Measurements from ENCODE around the gene NUDT3.
"Not testable (repeated sequence)": the region's sequence is repeated elsewhere in the genome, so short reads cannot be mapped to it uniquely, and the experiment has no call there.

NUDT3 gene

DNA sequence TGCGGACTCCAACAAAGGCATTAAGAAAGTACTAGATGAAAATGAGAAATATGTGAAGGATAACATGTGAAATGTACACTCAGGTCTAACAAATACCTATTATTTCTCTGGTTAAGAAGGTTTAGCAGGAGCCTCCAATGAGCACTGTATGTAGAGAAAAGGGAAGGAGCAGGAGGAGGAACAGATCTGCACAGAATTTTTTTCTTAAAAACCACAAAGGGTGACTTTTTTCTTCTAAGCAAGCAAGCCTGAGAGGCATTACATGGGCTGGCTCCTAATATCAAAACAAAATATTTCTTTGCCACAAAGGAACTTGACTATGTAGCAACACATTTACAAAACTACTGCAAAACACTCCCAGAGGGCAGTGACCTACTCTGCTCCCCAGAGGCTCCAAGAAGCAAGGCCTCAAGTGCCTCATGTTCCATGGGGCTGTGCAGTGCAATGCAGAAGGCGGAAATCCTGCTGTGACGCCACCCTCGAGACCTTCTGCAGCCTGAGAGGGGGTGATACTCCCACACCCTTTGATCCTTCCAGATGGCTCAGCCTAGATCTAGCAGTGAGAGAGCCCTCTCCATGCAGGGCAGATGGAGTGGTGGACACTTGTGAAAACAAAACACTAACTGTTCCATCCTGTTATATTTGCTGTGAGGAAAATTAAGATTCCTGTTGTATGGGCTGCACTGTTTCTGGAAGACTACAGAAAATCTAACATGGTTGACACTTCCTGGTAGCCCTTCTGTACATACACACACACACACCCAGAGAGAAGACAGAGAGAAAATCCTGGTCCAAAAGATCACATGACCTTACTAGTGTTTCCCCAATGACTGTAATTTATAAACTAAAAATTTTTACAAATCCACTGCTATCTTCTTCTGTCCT is 107.7 kb downstream of the NUDT3 start:
- DNase-seq: no peak

DNA sequence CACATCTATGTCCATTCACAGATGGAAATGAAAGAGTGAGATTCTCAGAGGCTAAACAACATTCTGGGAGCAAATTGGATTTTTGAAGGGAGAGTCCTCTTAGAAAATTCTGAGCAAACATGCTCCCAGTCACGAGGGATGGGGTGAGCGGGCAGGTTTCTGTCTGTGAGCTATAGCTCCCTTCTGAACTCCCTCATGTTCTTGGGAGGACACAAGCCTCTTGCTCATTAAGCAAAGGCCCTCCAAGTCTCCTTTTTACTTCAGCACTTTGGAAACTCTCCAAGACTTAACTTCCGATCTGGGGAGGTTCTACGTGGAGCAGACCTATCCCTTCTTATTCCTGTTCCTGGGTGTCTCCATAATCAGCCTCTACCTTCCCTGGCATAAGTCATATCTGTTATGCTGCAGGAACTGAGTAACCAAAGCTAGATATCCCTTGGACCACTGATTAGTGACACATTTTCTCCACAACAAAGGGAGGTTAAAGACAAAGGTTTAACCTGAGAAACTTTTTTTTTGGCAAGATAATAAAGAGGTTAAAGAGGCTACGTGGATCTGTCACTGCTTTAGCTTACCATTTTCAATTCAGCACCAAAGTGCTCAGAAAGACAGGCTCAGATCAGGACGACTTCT is 110.7 kb downstream of the NUDT3 start:
- no peak for DNase-seq

DNA sequence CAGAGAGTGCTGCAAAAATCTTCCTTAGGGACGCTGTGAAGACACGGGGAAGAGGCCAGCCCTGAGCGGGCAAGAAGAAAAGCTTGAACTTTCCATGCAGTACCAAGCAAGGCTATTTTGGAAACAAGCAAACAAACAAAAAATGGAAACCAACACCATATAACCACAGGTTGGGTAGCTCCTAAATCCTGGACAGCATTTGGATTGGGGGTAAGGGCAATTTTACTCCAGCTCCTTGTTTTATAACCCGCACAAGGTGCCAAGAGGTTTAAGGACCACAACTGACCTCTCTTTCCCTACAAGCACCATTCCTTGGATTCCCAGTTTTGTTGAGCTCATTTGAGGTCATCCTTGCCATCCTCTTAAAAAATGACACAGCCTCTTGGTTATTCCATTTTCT is 112.3 kb downstream of the NUDT3 start:
- no peak for DNase-seq

DNA sequence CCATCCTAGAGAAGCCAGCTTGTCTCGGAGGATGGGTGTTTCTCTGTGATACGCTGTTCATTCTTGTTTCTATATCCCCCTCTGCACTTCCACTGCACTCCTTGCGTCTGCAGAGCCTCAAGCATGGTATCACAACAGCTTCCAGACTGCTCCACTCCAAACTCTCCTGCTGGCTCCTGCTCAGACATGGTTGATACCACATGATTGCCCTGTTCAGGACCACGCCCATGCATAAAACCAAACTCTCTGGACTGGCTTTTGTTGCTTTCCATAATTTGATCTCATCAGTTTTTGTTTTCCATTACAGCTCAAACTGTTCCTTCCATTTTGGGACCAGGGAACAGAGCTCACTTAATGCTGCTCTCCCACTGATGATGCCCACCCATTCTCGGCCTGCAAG is 113.6 kb downstream of the NUDT3 start:
- no peak for DNase-seq

DNA sequence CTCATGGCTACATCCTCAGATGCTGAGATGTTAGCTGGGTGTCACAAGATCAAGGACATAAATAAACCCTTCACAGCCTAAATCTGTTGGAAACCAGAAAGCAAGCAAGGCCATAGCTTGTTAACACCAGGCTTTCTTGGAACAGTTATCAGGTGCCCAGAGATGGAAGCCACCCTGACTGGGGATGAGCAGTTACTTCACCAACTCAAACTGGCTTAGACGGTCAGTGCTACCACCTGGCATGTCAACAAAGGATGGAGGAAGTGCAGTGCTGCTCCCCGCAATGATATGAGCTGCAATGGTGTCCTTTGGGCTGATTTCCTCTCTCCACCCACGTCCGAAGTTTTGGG is 114.7 kb downstream of the NUDT3 start:
- DNase-seq: no peak

DNA sequence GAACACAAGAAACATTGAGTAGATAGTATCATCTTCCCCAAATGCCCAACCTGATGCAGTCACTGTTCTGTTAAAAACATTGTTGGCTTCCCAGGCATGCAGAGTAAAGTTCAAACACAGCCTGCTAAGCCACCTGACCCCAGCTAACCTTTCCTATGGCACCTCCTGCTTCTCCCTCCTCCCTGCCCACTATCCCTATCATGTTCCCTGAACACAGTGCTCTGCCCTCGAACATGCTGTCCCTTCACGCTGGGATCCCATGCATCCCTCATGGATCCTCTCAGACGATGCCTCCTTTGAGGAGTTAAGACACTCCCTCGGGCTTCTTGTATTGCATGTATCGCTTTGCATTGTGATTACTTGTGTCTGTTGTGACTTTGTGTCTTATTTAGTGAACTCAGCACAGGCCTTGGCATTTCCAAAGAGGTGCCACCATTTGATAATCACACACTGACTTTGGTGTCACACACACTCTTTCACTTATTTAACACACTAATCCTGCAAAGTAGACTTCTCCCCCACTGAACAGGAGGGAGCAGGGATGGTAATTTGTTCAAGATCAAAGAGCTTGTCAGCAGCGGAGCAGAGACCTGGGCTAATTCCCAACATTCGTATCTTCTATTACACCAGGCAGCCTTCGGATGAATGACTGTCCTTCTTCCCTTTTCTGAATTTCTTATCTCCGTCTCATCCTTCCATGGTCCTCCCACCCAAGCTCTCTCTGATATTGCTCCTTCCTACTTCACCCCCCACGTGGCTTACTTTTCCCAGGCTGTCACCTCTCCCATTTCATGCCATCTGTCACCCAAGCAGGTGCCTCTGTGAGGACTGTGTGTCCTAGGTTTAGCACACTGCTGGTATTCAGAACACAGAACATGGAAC is 115.3 kb downstream of the NUDT3 start:
- no peak for DNase-seq

DNA sequence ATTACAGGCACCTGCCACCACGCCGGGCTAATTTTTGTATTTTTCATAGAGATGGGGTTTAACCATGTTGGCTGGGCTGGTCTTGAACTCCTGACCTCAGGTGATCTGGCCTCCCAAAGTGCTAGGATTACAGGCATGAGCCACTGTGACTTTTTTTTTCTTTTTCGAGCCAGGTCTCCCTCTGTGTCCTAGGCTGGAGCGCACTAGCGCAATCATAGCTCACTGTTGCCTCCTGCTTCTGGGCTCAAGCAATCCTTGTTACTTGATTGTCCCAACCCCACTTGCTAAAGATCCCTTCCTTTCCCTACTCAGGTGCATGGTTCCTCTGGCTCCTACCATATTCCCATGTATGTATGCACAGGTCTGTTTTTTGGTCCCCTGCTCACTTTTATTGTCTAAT is 116.3 kb downstream of the NUDT3 start:
- no peak for DNase-seq

DNA sequence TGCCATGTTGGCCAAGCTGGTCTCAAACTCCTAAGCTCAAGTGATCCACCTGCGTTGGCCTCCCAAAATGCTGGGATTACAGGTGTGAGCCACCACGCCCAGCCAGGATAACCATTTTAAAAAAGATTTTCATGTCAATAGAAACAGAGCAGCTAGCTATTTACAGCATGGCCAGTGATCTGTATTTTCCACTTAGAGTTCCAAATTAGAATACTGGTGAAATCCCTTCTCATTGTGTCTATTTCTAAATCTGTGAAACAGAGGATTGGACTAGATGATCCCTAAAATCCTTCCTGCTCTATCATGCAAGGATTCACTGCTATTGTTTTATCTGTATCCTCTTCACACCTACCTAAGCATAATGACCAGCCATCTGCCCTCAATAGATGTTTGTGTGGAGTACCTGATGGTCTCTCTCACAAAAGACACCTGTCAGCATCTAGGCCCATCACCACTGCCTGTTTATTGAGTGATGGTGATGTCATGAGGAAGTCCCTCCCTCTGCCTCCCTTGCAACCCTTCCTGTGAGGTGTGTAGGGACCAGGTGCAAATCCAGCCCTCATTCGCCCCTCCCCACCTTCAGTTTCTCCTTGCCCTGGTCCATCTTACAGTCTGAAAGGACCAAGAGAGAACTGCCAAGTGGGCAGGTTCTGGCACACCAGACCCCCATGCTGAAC is 117.2 kb downstream of the NUDT3 start:
- DNase-seq: no peak

DNA sequence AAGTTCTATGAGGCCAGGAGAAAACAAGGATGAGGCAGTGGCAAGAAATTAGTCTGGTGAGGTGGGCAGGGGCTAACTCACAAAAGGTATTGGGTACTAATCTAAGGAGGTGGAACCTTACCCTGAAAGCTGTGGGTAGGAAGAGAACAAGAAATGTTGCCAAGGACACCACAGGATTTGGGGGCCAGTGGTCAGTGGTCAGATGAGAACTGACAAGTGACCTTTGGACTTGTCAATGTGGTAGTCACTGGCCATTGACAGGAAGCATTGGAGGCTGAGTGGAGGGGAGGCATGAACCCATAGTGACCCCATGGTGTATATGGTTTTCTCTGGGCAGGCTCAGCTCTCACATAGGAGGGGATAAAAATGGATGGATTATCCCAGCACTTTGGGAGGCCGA is 118.3 kb downstream of the NUDT3 start:
- no peak for DNase-seq

DNA sequence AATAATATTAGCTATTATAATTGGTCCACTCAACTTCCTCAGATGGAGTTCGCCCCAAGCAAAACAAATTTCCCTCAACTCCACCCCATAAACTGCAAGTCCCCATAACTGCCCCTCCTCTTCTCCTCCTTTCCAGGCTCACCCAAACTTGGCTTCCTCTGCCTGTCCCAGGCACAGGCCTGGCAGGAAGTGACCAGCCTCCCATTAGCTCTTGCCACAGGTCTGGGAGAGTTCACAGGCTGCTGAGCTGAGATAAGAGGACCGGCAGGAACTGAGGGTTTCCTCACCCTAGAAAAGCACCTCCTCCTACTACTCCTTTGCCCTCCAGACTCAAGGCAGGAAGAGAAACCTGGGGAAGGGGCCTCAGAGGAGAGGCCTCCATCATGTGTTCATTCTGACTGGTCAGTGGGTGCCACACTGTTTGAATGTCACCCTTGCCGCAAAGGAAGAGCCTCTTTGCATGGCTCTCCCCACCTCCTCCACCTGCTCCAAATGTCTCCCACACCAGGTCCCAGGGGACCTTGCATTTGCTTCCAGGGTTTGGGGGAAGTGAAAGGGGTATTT is 119.1 kb downstream of the NUDT3 start:
- no peak for DNase-seq

DNA sequence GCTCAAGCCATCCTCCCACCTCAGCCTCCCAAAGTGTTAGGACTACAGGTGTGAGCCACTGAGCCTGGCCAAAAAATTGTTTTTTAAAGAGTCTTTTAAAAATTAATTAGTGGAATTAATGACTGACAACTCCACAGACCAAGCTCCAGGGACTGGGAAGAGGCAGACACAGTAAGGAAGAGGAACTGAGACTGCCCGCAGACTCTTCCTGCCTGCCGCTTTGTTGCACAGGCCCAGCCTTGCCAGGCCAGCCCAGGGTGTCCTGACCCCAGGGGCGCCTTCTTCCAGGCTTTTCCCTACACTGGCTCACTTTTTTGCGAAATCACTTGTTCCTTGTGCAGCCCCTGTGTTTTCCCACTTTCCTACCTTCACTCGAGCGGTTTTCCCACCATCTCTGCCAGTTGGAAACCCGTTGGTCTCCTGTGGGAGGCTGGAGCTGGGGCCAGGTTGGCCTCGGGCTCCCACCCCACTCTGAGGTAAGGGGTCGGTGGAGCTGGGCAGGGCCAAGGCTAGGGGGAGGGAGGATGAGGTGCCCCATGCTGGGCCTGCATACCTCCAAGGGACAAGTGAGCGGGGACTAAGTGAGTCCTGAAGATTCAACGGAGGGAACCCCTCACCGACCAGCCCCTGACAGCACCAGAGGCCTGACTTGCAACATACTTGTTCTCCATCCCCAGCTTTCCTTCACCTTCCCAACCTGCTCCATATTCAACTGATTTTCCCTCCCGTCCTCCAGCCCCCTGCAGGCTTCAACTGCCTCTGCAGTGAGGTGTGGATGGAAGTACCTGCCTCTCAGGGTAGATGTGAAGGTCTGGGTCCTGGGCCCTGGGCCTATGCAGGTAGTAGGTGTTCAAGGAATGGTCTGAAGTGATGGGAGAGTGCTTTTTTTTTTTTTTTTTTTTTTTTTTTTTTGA is 120.2 kb downstream of the NUDT3 start:
- no peak for DNase-seq

DNA sequence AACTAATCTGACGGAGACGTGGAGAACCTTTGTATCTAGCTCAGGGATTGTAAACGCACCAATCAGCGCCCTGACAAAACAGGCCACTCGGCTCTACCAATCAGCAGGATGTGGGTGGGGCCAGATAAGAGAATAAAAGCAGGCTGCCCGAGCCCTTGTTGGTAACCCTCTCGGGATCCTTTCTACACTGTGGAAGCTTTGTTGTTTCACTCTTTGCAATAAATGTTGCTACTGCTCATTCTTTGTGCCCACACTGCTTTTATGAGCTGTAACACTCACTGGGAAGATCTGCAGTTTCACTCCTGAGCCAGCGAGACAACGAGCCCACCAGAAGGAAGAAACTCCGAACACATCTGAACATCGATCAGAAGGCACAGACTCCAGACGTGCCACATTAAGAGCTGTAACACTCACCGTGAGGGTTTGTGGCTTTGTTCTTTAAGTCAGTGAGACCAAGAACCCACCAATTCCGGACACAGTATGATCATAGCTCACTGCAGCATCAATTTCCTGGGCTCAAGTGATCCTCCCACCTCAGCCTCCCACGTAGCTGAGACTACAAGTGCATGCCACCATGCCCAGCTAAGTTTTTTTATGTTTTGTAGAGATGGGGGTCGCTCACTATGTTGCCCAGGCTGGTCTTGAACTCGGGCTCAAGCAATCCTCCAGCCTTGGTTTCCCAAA is 122.7 kb downstream of the NUDT3 start:
- not testable (repeated sequence) for DNase-seq

DNA sequence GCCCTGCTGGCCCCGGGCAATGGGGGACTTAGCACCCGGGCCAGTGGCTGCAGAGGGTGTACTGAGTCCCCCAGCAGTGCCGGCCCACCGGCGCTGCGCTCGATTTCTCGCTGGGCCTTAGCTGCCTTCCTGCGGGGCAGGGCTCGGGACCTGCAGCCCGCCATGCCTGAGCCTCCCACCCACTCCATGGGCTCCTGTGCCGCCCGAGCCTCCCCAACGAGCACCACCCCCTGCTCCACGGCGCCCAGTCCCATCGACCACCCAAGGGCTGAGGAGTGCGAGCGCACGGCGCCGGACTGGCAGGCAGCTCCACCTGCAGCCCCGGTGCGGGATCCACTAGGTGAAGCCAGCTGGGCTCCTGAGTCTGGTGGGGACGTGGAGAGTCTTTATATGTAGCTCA is 123.3 kb downstream of the NUDT3 start:
- DNase-seq: not testable (repeated sequence)

DNA sequence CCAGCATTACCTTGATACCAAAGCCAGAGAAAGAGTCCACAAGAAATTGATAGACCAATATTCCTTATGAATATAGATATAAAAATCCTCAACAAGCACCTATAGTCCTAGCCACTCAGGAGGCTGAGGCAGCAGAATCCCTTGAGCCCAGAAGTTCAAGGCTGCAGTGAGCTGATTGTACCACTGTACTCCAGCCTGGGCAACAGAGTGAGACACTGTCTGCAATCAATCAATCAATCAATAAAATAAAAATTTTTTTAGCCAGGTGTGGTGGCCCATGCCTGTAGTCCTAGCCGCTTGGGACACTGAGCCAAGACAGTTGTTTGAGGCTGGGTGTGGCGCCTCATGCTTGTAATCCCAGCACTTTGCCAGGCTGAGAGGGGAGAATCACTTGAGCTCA is 124.7 kb downstream of the NUDT3 start:
- DNase-seq: no peak

DNA sequence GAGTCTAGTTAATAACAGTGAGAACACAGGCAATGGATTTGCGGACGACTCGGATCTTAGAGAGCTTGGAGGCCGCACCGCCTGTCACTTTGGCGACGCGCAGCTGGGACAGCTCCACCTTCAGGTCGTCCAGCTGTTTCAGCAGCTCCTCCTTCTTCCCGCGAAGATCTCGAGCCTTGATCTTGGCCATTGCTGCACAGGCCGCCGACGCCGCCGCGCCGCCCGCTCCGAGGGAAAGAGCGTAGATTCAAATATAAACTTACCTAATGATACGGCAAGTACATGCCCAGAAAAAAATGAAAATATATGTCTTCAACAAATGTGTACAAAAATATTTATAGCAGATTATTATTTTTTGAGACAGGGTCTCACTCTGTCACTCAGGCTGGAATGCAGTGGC is 129.0 kb downstream of the NUDT3 start:
- not testable (repeated sequence) for DNase-seq

DNA sequence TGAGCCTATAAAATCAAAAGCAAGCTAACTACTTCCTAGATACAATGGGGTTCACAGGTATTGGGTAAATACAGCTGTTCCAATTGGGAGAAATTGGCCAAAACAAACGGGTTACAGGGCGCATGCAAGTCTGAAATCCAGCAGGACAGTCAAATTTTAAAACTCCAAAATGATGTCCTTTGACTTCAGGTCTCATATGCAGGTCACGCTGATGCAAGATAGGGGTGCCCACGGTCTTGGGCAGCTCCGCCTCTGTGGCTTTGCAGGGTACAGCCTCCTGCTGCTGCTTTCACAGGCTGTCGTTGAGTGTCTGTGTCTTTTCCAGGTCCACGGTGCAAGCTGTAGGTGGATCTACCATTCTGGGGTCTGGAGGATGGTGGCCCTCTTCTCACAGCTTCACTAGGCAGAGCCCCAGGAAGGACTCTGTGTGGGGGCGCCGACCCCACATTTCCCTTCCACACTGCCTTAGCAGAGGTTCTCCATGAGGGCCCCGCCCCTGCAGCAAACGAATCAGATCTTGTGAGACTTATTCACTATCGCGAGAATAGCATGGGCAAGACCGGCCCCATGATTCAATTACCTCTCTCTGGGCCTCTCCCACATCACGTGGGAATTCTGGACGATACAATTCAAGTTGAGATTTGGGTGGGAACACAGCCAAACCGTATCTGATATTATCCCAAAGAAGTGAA is 131.7 kb downstream of the NUDT3 start:
- DNase-seq: no peak

DNA sequence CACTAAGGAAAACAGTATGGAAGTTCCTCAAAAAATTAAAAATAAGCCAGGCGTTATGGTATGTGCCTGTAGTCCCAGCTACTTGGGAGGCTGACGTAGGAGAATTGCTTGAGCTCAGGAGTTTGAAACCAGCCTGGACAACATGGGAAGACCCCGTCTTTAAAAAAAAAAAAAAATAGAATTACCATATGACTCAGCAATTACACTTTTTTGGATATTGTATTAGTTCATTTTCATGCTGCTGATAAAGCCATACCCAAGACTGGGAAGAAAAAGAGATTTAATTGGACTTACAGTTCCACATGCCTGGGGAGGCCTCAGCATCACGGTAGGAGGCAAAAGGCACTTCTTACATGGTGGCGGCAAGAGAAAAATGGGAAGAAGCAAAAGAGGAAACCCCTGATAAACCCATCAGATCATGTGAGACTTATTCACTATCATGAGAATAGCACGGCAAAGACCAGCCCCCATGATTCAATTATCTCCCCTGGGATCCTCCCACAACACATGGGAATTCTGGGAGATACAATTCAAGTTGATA is 132.9 kb downstream of the NUDT3 start:
- no peak for DNase-seq

DNA sequence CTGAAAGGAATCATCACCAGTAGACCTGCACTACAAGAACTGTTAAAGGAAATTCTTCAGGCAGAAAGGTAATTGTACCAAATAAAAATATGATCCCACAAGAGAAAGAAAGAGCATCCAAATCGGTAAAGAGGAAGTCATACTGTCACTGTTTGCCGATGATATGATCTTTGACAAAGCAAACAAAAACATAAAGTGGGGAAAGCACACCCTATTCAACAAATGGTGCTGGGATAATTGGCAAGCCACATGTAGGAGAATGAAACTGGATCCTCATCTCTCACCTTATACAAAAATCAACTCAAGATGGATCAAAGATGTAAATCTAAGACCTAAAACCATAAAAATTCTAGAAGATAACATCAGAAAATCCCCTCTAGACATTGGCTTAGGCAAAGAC is 140.1 kb downstream of the NUDT3 start:
- DNase-seq: not testable (repeated sequence)

DNA sequence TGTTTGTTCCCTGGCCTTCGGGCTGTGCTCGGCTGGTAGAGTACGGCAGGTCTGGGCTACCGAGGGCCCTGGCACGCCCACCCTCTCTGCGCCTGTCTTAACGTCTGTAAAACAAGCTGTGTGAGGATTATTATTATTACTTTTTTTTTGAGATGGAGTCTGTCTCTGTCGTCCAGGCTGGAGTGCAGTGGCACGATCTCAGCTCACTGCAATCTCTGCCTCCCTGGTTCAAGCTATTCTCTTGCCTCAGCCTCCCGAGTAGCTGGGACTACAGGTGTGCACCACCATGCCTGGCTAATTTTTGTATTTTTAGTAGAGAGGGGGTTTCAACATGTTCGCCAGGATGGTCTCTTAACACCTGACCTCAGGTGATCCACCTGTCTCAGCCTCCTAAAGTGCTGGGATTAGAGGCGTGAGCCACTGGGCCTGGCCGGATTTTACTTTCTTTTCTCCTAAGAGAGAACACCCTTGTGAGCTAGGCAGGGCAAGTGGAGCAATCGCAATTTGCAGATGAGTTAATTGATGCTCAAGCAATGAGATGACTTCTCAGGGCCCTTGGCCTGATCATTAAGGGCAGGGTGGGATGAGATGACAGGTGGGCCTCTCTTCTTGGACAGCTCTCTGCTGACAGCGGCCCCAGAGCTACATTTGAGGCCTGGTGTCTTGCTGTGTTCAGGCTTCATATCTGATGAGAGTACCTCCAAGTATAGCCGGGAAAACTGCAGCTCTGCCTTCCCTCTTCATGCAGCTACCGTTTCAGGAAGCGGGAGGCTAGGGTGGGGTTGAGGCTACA is 142.8 kb downstream of the NUDT3 start:
- no peak for DNase-seq

Data from NCI-H1930 (cell line).